HG02678 (cell line): ENCODE results near the gene SEPTIN12.
"Not testable (repeated sequence)": the region's sequence is repeated elsewhere in the genome, so short reads cannot be mapped to it uniquely, and the experiment has no call there.

Experiments used
- ATAC-seq: cut with Tn5 transposase; IDR thresholded peaks from one replicate; pipeline ENCODE4 v1.9.1; 2021; ENCODE audit warnings: mild to moderate bottlenecking, moderate library complexity; ENCODE audit not compliant: unreplicated experiment

SEPTIN12 gene

GRCh38 chr16:4760221-4760910, 27.8 kb downstream of the SEPTIN12 start:
- ATAC-seq, result no peak

GRCh38 chr16:4755687-4756086, 32.5 kb downstream of the SEPTIN12 start:
- no peak for ATAC-seq

GRCh38 chr16:4754865-4755264, 33.3 kb downstream of the SEPTIN12 start:
- no peak for ATAC-seq

- ATAC-seq, result no peak
These were observed 34.9 kb downstream of the SEPTIN12 start for GRCh38 chr16:4753227-4753626.

GRCh38 chr16:4752351-4753100, 35.6 kb downstream of the SEPTIN12 start:
- ATAC-seq, result no peak

GRCh38 chr16:4750896-4751295, 37.2 kb downstream of the SEPTIN12 start:
- no peak for ATAC-seq

- ATAC-seq, result no peak
These were observed 38.4 kb downstream of the SEPTIN12 start for GRCh38 chr16:4749700-4750257.

- no peak for ATAC-seq
These were observed 39.3 kb downstream of the SEPTIN12 start for GRCh38 chr16:4748682-4749411.

- ATAC-seq, result no peak
These were observed 40.1 kb downstream of the SEPTIN12 start for GRCh38 chr16:4747906-4748681.

GRCh38 chr16:4746991-4747574, 41.1 kb downstream of the SEPTIN12 start:
- ATAC-seq, result no peak

GRCh38 chr16:4746215-4746614, 41.9 kb downstream of the SEPTIN12 start:
- no peak for ATAC-seq

GRCh38 chr16:4745274-4745569, 42.9 kb downstream of the SEPTIN12 start:
- no peak for ATAC-seq

- no peak for ATAC-seq
These were observed 43.4 kb downstream of the SEPTIN12 start for GRCh38 chr16:4744555-4745273.

GRCh38 chr16:4743226-4743878, 44.8 kb downstream of the SEPTIN12 start:
- ATAC-seq, result no peak

- not testable (repeated sequence) for ATAC-seq
These were observed 49.8 kb downstream of the SEPTIN12 start for GRCh38 chr16:4738370-4738769.

- no peak for ATAC-seq
These were observed 50.6 kb downstream of the SEPTIN12 start for GRCh38 chr16:4737545-4737944.

- ATAC-seq, result no peak
These were observed 51.6 kb downstream of the SEPTIN12 start for GRCh38 chr16:4736546-4736945.

GRCh38 chr16:4734730-4735535, 53.2 kb downstream of the SEPTIN12 start:
- ATAC-seq, result peak; percentile 64
